ENCODE results near the gene EHBP1L1.

The EHBP1L1 gene

GRCh38 chr11:65542738-65543390 is 33.0 kb upstream of the EHBP1L1 start:
- in situ Hi-C loops (cut with HindIII; ENCODE audit: low pct_ligation_motif_present, low pct_unique_long_range_greater_than_20kb, low sequenced_read_pairs) = no loop called here
- DNase-seq = no peak

GRCh38 chr11:65545853-65546216 is 30.0 kb upstream of the EHBP1L1 start:
- no peak for DNase-seq
- in situ Hi-C loops (cut with HindIII; ENCODE audit: low pct_ligation_motif_present, low pct_unique_long_range_greater_than_20kb, low sequenced_read_pairs) = no loop called here

GRCh38 chr11:65546217-65546958 is 29.5 kb upstream of the EHBP1L1 start:
- in situ Hi-C loops (cut with HindIII; ENCODE audit: low pct_ligation_motif_present, low pct_unique_long_range_greater_than_20kb, low sequenced_read_pairs) = no loop called here
- peak; percentile 33 for DNase-seq

DNA sequence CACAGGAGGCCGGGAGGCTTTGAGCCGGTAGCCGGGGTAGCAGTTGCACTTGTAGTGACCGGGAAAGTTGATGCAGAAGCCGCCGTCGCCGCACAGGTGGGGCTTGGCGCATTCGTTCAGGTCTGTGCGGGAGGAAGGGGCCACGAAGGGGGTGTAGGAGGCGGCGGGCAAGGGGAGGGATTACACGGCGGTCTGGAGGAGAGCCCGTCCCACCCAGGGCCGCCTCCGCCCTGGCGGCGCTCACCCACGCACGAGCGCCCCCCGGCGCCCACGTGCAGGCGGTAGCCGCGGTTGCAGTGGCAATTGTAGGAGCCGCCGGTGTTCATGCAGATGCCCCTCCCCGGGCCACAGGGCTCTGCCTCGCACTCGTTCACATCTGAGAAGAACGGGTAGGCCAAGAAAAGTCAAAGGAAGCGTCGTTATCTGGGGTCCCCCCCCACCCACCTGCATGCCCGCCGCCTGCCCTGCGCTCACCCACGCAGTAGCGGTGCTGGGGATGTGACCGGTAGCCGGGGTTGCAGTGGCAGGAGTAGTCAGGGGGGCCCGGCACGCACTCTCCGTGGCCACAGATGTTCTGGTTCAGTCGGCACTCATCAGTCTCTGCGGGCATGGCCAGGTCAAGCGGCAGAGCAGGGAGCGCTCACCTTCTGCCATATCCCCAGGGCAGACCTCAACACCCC is 28.3 kb upstream of the EHBP1L1 start:
- no peak for DNase-seq
- in situ Hi-C loops (cut with HindIII; ENCODE audit: low pct_ligation_motif_present, low pct_unique_long_range_greater_than_20kb, low sequenced_read_pairs) = no loop called here

- in situ Hi-C loops (cut with HindIII; ENCODE audit: low pct_ligation_motif_present, low pct_unique_long_range_greater_than_20kb, low sequenced_read_pairs) = no loop called here
- DNase-seq = no peak
These were observed 27.5 kb upstream of the EHBP1L1 start for GRCh38 chr11:65548395-65548794.

DNA sequence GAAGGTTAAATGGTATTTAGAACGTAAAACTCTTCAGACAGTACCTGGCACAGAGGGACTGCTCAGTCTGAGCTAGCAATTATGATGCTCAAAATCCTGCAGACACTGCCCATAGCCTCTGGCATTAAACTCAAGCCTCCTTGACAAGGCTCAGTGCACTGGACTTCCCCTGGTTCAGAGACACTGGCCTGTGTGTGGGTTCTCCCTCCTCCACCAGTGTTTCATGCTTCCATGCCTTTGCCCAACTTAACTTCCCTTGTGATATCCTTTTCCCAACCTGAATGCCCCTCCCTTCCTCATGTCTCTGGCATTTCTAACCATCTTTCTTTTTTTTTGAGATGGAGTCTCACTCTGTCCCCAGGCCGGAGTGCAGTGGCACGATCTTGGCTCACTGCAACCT is 26.8 kb upstream of the EHBP1L1 start:
- DNase-seq = no peak
- in situ Hi-C loops (cut with HindIII; ENCODE audit: low pct_ligation_motif_present, low pct_unique_long_range_greater_than_20kb, low sequenced_read_pairs) = no loop called here

GRCh38 chr11:65551572-65552387 is 24.1 kb upstream of the EHBP1L1 start:
- in situ Hi-C loops (cut with HindIII; ENCODE audit: low pct_ligation_motif_present, low pct_unique_long_range_greater_than_20kb, low sequenced_read_pairs) = no loop called here
- peak; percentile 54 for DNase-seq

DNA sequence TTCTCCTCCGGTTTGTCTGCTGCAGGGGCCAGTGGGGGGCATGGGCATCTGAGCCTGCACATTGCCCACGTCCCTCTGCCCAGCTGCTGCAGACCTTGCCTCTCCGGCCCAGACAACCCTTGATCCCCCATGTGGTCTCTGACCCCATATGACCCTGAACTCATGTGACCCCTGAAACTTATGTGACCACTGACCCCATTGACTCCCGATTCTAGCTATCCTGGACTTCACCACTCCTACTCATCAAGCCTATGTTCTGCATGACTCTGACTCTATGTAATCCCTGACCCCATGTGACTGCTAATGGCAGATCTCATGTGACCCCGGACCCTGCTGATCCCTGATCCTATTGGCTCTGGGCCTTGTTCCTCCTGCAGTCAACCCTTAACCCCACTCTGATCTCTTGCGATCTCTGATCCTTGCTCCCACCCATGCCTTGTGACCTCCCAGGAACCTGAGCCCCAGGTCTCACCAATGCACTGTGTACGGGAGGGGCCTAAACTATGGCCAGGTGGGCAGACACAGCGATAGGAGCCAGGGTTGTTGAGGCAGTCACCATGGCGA is 23.4 kb upstream of the EHBP1L1 start:
- DNase-seq = no peak
- in situ Hi-C loops (cut with HindIII; ENCODE audit: low pct_ligation_motif_present, low pct_unique_long_range_greater_than_20kb, low sequenced_read_pairs) = no loop called here

- in situ Hi-C loops (cut with HindIII; ENCODE audit: low pct_ligation_motif_present, low pct_unique_long_range_greater_than_20kb, low sequenced_read_pairs) = no loop called here
- DNase-seq = no peak
These were observed 22.4 kb upstream of the EHBP1L1 start for GRCh38 chr11:65553301-65554001.

DNA sequence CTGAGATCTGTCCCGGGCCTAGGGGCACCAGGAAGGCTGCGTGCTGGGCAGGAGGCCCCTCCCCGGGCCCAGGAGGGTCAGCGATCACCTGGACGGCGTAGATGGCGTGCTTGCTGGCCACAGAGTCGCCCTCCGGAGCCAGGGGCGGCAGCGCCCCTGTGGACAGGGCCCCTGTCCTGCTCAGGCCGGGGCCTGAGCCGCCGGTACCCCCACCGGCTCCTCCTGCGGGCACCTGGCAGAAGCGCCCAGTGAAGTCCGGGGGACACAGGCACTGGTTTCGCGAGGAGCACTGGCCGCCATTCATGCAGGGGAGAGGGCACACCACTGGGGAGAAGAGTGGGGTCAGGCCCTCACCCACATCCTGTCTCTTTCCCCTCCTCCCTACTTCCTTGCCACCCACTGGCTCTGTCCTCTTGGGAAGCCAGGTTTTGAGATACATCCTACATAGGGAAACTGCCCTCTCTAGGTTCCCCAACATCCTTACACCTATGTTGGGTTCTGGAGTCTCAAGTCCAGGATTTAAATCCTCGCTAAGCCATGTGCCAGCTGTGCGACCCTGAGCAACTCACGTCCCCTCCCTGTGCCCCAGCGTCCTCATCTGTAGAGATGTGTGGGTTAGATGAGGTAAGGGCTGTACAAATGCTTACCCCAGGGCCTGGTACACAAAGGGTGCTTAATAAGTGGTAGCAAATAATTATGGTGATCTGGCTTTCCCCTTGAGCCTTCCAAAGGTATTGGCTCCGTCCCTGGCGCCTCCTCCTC is 21.6 kb upstream of the EHBP1L1 start:
- in situ Hi-C loops (cut with HindIII; ENCODE audit: low pct_ligation_motif_present, low pct_unique_long_range_greater_than_20kb, low sequenced_read_pairs) = no loop called here
- DNase-seq = no peak

- no peak for DNase-seq
- in situ Hi-C loops (cut with HindIII; ENCODE audit: low pct_ligation_motif_present, low pct_unique_long_range_greater_than_20kb, low sequenced_read_pairs) = no loop called here
These were observed 20.9 kb upstream of the EHBP1L1 start for GRCh38 chr11:65554842-65555430.

- DNase-seq = peak; percentile 91
- in situ Hi-C loops (cut with HindIII; ENCODE audit: low pct_ligation_motif_present, low pct_unique_long_range_greater_than_20kb, low sequenced_read_pairs) = no loop called here
These were observed 20.1 kb upstream of the EHBP1L1 start for GRCh38 chr11:65555693-65556231.

DNA sequence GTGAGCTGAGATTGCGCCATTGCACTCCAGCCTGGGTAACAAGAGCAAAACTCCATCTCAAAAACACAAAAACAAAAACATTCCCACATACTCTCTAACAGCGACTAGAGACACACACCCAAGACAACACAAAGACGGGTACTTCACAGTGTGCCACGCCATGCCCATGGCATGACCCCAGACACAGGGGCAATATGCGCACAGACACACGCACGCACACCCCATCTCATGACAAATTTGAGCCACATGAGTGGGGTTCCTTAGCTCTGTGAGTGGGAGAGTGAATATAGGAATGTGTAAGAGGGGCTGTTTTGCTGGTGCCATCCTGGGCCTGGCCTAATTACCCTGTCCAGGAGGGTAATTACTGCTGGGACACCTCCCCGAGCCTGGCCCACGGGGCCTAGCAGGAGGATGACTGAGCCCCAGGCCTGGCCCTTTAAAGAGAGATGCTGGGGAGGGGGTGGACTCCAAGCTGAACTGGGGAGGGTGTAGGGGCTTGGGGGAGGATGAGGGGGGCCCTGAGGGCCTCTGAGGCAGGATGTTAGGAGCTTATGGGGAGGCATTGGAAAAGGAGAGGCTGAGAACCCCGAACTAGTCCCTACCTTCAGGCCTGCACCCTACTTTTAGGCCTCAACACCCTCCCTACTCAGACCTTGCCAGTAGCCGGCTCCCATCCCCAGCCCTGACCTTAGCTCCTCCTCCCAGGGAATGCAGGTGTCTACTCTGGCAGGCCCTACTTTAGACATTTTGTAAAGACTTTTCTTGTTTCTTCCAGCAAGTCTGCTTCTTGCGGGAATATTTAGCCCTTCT is 19.2 kb upstream of the EHBP1L1 start:
- in situ Hi-C loops (cut with HindIII; ENCODE audit: low pct_ligation_motif_present, low pct_unique_long_range_greater_than_20kb, low sequenced_read_pairs) = no loop called here
- DNase-seq = no peak

- DNase-seq = no peak
- in situ Hi-C loops (cut with HindIII; ENCODE audit: low pct_ligation_motif_present, low pct_unique_long_range_greater_than_20kb, low sequenced_read_pairs) = no loop called here
These were observed 18.4 kb upstream of the EHBP1L1 start for GRCh38 chr11:65557280-65558001.

GRCh38 chr11:65558002-65558929 is 17.6 kb upstream of the EHBP1L1 start, which contains the start of gene LTBP3:
LTBP3 (minus strand) TSS chr11:65558359; CDS start chr11:65557959, 400 bp downstream.
- in situ Hi-C loops (cut with HindIII; ENCODE audit: low pct_ligation_motif_present, low pct_unique_long_range_greater_than_20kb, low sequenced_read_pairs) = no loop called here

More at GRCh38 chr11:65558002-65558929, 17.6 kb upstream of the EHBP1L1 start, which contains the start of gene LTBP3:
- DNase-seq = peak; percentile 73
